MM.1S (cell line): ENCODE measurements around the gene ABCC11.

Source experiments
- CTCF ChIP-seq: fragments of 300-600 bp; sonication (generic); IDR thresholded peaks from 2 replicates; pipeline ENCODE4 v1.5.1; 2016; ENCODE audit warnings: antibody characterized with exemption, low read length, mixed read lengths
- EZH2 ChIP-seq: fragments of 300-600 bp; sonication (generic); optimal IDR thresholded peaks from 2 replicates; pipeline ENCODE3; 2017; ENCODE audit warnings: low read depth, mild to moderate bottlenecking, antibody characterized with exemption, low read length, mixed read lengths

- TF ChIP-seq CTCF, result no peak
- no peak for TF ChIP-seq EZH2
Observed at GRCh38 chr16:48261569-48261968, 14.2 kb upstream of the ABCC11 start.
